HEK293 (cell line): ENCODE data around the gene LONRF2.

Source experiments
- HIC1 ChIP-seq: fragments of 450-650 bp; formaldehyde crosslinking; IDR thresholded peaks from 2 replicates; pipeline ENCODE4 v1.5.1; 2016; ENCODE audit warnings: missing biosample characterization, missing genetic modification characterization
- ZNF274 ChIP-seq, 2 experiments: fragments of 200-500 bp in 1 of 2; fragments of 450-650 bp in 1 of 2; sonication (Bioruptor generic) in 1 of 2; formaldehyde crosslinking in 1 of 2; IDR thresholded peaks; 2 replicates each; pipeline versions ENCODE4 v1.5.1 to v1.6.1; 2014 to 2016; ENCODE audit warnings: borderline replicate concordance in 1 of 2, inconsistent platforms in 1 of 2, low read length in 1 of 2, missing biosample characterization in 1 of 2, missing genetic modification characterization in 1 of 2
- ZNF621 ChIP-seq: fragments of 450-650 bp; formaldehyde crosslinking; IDR thresholded peaks from 2 replicates; pipeline ENCODE4 v1.5.1; 2017; ENCODE audit warnings: missing biosample characterization, missing genetic modification characterization

DNA sequence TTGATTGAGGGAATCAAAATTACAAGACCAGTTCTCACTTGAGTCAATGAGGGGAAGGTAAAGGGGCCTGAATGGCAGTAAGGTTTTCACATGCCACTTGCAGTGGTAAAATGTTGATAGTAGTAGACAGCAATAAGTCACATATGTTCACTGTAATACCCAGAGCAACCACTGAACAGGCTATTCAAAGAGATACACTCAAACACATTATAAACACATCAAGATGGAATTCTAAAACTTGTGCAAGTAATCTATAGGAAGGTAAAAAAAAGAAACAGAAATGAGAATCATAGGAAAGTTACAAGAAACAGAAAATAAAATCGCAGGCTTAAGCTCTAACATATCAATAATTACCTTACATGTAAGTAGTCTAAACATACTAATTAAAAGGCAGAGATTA lies 93.3 kb downstream of the LONRF2 start:
- TF ChIP-seq ZNF274 (IDR thresholded peaks at IDR 0.05; ENCODE audit: low read length) (no peak), ZNF274 (tag by site-specific recombination; IDR thresholded peaks at IDR 0.05; ENCODE audit: borderline replicate concordance) (no peak), ZNF621 (tag by site-specific recombination) (no peak), HIC1 (tag by site-specific recombination) (no peak)
